Gastrocnemius medialis (tissue), 4 donors: ENCODE data around the gene TRIM44.

Experiments used
- POLR2A ChIP-seq, 2 donors: fragments of 450-650 bp; IDR thresholded peaks; one replicate each; pipeline ENCODE4 v1.6.1; 2017; ENCODE audit warnings: antibody characterized with exemption in 2 of 2, mild to moderate bottlenecking in 2 of 2, moderate library complexity in 2 of 2
- TF ChIP-seq, protein P1 (sequence below), 5 experiments: fragments of 450-650 bp in 3 of 5; fragments of 200-600 bp in 2 of 5; sonication (generic) in 2 of 5; IDR thresholded peaks in 4 of 5; conservative IDR thresholded peaks in 1 of 5; 1 replicate in 4 of 5; 2 replicates in 1 of 5; pipeline ENCODE4 v1.5.1; 2016 to 2019; ENCODE audit warnings: antibody characterized with exemption in 5 of 5, mild to moderate bottlenecking in 3 of 5, moderate library complexity in 3 of 5

DNA sequence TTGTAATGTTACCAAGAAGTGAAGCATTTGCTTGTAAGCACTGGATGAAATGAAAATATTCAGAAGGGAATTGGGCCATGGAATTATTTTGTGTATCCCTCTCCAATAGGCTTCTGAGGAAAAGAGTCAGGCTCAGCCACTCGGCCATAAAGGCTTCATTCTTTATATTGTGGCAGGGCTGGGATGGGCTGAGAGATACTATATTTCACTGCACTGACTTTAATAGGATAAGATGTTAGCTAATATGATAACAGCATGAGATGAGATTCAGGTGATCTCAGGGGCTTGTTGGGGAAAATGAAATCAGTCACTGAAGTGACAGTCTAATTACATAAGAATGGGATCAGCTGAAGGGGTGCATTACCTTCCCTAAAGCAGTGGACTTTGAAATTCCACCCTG, 7.3 kb upstream of the TRIM44 start:
- TF ChIP-seq, protein P1, sequence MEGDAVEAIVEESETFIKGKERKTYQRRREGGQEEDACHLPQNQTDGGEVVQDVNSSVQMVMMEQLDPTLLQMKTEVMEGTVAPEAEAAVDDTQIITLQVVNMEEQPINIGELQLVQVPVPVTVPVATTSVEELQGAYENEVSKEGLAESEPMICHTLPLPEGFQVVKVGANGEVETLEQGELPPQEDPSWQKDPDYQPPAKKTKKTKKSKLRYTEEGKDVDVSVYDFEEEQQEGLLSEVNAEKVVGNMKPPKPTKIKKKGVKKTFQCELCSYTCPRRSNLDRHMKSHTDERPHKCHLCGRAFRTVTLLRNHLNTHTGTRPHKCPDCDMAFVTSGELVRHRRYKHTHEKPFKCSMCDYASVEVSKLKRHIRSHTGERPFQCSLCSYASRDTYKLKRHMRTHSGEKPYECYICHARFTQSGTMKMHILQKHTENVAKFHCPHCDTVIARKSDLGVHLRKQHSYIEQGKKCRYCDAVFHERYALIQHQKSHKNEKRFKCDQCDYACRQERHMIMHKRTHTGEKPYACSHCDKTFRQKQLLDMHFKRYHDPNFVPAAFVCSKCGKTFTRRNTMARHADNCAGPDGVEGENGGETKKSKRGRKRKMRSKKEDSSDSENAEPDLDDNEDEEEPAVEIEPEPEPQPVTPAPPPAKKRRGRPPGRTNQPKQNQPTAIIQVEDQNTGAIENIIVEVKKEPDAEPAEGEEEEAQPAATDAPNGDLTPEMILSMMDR (IDR thresholded peaks at IDR 0.05 in 4 of 5, conservative IDR thresholded peaks at IDR 0.05 in 1 of 5) = no peak
- no peak for TF ChIP-seq POLR2A (IDR thresholded peaks at IDR 0.05)
